SHP77 (cell line): ENCODE results near the gene DDX10.

Source experiments
- DNase-seq, 2 experiments: peaks; one replicate each; lab custom pipeline; 2025; lab: John Stamatoyannopoulos, UW

DDX10 gene

DNA sequence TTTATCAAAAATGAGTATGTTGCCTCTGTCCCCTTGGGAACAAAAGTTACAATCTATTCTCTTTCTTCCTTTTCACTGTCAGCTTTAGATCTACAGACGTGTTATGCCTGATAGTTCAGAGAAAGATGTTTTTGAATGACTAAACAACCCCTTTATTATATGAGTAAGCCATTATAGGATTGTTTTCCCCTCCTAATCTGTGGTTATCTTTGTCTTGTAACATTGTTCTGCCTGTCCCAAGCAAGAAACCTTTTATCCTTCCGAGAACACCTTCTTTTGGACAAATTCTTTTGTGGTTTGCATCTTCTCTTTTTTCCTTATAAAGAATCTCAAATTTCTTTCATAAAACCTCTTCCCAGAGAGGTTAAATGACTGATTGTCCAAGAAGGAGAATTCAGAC lies 208.4 kb downstream of the DDX10 start:
- no peak for DNase-seq

DNA sequence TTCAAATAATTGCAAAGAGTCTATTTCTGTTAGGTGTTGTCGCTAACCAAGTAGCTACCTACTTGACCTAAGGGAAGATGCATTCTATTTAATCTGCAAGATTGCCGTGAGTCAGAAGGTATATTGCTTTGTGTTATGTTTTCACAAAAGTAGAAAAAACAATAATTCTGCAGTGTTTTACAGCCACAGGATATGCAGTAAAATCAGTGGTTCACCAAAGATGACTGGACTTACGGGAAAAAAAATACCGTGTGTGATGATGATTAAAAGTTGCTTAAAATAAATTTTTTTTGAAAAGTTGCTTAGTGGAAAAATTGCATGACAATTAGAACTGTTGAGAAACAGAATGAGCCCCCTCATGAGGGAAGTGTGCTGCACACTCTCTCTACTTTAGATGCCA lies 209.1 kb downstream of the DDX10 start:
- DNase-seq = no peak

DNA sequence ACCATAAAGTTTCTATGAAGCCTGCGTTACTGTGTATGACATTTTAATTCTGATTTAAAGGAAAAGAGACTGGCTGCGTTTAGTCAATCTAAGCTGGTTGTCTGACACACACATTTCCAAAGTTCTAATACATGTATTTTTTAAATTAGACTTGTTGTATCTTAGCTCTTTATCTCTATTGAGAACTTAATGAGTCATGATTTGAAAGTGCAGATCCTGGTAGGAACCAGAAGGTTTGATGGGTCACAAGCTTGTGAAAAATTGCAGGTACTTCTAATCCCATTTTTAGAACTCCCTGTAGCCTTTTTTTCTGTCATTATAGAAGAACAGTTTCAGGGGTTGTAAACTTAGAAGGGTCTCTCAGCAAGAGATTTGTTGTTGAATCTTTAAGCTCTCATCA lies 210.3 kb downstream of the DDX10 start:
- DNase-seq = no peak

DNA sequence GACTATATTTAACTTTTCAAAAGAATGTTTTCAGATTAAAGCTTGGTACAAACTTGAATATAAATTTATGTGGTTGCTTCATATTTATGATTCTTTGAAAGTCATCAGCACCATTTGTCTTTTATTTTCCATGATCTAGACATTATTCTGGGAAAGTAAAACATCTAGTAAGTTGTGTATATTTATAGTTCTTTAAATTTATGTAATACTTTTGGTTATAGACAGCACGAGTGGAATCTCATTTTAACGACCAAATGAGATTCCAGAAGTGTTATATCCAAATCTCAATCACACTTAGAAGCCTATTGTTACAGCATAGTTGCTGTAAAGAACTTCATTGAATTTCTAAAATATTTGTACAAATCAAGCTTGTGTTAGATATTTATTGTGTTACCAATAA lies 212.3 kb downstream of the DDX10 start:
- no peak for DNase-seq

DNA sequence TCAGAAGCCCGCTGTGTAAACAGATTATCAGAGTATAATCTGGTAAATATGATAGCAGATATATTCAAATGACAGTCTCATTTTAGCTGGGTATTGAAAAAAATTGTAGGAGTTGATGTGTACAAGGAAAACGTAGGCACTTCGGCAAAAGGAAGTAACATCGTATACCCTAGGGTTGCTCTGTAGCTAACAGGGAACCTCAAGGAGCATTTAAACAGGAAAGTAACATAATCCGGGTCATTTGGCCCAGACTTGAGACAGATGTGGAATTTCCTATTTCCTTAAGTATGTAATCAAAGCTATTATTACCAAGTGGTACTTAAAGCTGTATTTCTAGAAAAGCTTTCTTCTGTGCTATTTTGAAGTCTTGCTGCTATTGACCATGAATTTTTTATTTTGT lies 215.6 kb downstream of the DDX10 start:
- DNase-seq = no peak

DNA sequence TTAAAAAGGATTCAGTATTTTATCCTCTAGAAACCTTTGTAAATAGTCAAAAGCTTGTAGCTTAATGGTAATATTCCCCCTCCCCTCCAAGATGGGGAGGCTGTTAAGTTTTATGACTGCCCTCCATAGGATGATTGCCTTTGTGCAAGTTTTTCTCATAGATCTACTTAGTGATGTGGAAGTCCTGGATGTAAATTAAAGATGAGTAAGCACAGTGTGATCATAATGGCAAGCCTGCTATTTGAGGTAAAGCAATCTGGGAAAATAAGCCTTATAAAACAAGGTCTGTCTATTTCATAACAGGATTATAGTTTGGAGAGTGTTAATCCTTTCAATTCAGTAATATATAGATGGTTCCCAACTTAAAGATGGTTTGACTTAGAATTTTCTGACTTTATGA lies 216.3 kb downstream of the DDX10 start:
- DNase-seq = no peak

DNA sequence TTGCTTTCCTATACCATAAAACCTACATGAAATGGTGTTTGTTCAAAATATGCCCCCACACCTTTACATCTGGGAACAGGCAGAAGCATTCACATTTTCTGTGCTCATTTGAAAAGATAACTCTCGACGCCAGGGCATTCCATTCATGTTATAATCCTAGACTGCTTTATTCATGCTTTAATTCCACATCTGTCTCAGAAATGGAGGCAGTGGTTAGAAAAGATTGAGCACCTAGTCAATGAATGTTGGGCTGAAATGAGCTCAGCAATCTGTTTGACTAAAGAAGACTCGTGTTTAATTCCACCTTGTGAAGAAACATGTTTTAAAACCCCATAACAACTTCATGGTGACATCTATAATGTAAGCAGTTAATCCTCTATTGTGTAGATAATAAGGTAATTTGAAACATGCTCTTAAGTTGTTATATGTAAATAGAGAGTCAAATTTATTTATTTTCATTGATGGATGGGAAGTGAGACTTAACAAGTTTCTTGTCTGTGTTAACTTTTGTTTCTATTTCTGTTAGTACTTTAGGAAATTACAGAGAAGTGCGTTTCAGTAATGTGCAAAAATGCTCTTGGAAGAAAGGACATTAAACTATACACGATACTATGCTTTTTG lies 217.5 kb downstream of the DDX10 start:
- DNase-seq = no peak

DNA sequence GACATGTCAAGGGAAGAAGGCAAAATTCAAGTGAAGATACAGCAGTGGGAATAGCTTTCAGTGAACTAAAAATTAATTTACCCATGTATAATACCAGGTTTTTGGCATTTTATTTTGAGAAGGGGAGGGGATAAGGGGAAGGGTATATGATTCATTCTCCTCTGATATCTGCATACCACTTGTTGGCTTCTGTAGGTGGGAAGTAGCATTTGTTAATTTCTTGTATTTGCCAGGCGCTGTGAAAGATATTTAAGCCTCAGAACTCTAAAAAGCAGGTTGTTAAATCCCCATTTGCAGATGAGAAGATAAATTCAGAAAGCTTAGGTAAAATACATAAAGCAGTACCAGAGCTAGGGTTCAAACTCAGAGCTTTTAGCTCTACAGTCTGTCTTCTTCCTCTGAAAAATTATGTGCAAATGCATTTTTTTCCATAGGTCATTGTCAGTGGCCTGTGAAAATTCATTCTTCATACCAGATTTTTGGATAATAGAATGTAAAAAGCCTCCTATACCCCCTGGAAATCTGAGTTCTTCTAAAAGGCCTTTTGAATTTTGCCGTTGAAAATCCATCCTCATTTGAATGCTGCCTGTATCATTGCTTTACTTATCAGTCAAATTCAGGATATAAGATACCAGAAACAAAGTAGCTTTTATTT lies 221.3 kb downstream of the DDX10 start:
- no peak for DNase-seq

DNA sequence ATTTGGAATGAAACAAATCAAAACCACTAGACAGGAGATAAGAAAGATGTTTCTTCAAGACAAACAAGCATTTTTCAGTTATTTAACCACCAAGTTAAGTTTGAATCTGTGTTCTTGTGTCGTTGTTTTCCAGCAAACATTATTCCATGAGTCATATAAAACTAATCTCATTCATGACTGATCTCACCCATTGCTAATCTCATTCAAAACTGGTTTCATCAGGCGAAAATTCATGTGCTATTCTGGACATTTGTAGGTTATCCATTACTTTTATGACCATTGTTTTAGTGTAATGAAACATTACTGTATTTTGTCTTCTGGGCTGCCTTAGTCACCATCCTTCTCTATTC lies 221.8 kb downstream of the DDX10 start:
- DNase-seq = no peak

DNA sequence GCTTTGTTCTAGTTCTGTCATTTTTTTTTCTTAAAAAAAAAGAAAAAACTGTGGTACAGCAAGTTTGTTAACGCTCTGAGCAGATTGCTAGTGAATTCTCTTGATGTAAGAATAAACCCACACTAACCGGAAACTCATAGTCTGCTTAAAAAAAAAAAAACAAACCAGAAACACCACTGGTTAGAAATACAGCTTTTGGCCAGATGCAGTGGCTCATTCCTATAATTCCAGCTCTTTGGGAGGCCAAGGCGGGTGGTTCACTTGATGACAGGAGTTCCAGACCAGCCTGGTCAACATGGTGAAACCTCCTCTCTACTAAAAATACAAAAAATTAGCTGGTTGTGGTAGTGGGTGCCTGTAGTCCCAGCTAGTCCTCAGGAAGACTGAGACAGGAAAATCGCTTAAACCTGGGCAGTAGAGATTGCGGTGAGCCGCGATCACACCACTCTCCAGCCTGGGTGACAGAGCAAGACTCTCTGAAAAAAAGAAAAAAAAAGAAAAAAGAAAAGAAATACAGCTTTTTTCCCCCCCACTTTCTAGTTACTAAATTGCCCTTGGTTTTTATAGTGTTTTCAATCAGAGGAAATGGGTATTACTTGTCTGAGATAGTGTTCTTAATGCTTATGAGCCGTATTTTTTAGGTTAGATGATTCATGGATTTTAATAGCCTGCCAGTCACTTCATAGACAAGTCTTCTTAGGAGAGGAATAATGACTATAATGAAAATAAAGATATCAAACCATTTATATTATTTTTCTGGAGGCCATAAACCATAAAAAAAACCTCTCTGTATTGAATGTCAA lies 222.8 kb downstream of the DDX10 start:
- DNase-seq = no peak

DNA sequence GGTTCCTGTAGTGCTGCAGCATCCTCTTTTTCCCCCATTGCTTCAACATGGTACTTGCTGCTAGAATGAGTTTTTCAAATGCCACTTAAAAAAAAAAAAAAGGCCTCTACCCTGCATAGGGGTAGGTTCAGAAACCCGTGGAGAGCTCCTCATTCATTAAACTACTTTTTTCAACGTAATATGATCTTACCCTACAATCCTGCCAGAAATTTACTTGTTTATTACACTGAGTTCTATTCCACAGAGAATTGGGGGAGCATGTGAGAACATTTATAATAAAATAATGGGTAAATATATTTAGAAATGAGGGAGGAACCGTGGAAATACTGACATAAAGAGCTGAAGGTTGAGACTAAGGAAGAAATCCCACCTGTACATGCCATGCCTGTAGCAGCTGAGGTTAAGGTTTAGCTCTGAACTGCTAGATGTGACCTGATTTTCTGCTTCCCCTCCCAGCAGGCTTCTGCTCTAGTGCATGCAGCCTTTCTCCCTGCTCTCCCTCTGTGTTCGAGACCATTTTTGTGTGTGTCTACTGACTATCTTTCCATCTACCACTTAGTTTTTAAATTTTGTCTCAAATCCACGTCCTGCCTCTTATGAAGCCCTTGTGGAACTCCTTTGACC lies 225.7 kb downstream of the DDX10 start:
- DNase-seq = no peak

DNA sequence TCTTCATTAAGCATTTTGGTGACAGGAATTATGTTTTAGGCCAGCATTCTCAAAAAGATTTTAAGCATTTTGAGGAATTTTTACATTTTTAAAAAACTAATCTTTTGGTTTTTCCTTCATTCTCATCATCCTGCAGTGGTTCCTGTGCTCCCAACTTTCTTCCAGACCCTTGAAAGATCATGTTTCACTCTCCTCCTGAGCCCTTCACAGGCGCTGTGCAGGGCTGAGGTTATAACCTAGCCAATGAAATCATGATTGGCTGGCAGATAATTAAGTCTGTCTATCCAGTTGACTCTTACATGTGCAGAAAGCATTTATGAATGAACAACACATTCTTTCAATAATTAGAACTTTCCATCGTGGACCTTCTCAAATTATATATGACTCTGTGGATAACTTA lies 226.3 kb downstream of the DDX10 start:
- DNase-seq = no peak

DNA sequence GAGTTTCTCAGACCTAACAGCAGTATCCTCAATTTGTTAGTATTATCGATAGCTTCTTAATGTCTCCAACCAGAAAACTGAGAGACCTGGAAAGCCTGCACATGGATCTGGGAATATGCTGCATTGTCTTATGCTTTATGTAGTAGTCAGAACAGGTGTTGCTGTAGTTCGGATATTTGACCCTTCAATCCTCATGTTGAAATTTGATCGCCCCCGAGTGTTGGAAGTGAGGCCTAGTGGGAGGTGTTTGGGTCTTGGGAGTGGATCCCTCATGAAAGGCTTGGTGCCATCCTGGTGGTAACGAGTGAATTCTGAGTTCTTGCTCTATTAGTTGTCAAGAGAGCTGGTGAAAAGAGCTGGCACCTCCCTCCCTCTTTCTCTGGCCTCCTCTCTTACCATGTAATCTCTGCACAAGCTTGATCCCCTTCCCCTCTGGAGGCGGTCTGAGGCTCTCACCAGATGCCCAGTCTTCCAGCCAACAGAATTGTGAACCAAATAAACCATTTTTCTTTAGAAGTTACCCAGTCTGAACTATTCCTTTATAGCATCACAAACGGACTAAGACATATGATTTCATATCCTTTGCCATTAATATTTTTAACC lies 227.1 kb downstream of the DDX10 start:
- DNase-seq = no peak

DNA sequence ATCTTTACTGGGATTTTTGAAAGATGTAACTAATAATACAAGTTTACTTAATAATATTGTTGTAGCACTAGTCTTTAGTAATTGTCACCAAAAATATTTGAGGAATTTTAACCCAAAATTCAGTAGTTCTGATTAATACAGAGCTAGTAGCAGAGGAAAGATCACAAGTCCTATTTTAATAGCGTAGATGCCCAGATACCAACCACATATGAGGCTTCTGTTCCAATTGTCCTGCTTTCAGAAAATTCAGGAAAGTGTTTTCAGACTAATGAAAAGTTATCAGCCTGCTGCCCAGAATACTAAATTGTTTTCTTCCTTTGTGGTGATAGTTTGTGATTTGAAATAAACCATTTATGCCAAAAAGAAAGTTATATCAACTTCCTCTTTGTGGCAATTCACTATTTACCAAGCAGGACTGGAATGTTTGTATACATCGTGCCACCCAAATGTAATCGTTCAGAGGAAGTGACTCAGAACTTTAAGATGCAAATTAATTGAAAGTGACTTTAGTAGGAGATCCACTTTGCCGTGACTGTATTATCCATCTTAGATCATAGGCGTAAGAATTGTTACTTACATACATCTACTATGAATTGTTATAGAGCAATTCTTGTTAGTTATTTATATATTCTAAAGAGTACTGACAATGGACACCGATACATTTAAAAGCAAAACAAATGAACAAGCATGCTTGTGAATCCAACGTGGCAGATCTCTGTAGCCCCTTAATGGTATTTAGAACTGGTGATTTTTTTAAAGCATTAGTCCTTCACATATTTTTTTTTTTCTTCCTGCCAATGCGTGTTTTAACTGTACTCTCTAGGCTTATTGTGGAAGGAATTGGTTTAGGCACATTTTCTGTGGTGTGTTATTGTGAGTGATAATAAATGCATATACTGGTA lies 231.0 kb downstream of the DDX10 start:
- DNase-seq = no peak

DNA sequence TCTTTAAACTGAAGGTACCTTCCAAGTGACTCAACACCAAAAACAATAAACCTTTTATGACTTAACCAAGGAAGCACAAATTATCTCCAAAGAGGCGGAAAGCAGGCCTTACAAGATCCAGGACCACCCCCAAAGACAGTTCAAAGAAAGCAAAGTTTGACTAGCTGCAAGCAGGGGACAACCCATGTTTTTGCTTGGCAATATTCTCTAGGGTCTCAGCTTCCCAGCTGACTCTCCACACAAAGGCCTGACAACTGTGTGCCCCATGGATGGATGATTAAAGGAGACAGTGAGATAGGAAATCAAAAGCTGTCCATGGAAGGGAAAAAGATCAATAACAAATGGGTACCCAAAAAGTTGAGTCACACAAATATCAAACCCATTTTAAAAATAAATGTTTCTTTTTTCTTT lies 232.2 kb downstream of the DDX10 start:
- no peak for DNase-seq

DNA sequence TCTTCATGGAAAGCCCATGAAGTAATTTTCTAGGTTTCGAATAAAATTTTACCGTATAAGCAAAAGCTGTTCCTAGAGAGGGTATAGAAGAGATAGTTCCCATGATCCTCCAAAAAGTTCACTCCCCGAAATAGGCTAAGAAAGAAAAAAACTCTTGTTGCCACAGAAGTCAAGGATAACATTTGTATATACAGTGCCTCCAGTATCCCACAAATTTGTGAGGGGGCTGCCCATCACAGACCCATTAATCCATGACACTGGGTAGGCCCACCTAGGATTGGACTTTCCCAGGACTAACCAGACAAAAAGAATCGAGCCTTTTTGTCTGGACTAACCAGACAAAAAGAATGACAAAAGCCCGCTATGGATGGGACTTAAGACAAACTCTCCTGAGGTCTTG lies 233.0 kb downstream of the DDX10 start:
- DNase-seq = no peak

DNA sequence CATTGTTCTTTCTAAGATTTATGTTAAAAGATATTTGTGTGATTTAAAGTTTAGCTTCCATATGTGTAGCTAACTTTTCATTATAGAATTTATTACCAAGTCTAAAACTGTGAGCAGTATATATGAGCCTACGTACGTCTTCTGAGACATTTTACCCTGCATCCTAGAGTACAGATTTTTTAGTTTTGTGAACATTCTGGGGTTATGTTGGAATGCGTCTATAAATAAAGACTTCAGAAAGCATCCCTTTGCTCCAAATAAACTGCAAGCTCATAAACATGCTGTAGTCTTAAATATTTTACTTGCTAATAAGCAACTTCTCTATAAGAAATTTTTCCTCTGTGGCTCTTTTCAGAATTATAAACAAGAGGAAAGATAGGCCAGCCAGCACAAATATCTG lies 236.5 kb downstream of the DDX10 start:
- no peak for DNase-seq

DNA sequence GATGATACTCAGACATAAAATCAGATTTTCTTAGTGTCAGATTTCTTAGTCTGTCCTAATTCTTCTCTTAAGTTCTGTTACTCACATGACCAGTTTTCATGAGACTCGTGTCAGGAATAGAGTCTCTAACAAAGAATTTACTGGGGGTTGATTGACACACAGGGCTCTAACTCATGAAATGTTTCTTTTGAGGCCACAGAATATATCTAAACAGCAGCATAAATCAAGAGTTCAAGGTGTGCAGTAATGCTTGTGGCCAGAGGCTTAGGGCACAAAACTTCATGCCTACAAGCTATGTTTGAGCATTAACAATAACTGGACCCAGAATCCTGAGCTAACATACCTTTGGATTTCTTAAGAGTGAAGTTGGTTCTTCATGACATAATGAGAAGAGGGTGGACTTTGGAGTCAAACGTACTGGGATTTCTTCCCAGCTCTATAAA lies 237.2 kb downstream of the DDX10 start:
- no peak for DNase-seq

DNA sequence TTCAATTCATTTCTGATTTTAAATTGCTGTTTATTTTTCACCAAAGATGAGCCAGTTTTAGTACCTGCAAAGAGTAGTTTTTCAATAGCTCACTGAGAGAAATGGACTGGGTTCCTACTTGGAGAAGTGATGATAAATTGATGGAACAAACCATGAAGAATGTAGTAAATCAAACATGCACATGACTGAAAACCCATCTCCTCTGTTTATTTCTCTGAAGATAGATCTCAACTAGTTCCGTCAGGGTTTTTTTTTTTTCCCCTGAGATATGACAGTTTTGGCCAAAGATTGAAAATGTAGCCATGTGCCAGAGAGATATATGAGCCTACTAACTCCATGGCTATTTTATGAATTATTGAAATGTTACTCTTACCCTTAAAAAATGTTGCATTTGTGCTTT lies 239.6 kb downstream of the DDX10 start:
- DNase-seq = no peak

DNA sequence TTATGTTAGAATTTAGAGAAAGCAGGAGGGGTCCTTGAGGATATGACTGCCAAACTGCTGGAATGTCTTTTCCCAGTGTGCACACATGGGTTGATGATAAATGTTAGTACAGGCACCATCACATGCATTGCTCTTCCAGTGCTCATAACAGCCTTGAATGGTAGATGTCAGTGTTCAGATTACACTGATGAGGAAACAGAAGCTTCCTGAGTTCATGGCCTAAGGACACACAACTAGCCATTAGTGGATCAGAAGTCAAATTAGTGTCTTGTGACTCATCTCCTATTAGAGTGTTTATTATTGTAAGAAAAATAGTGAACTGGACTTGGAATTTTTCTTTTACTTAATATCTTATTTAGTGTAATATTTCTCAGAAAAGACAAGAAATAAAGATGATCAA lies 241.5 kb downstream of the DDX10 start:
- no peak for DNase-seq

DNA sequence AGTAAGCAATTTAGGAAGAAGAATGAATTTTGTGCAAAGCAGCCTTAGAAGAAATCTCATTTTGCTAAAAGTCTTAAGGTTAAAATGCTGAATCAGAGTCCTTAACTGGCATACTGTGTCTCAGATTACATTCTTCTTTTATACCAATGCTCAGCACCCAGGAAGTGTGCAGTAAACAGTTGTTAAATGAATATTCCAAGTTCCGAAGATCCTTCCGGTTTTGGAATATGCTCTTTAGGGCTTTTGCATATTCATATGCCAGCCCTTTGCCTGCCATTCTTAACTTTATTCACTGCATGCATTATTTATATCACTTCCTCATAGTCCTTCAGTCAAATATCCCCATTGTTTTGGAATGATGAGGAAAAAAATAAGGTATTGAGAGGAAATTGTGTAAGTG lies 242.0 kb downstream of the DDX10 start:
- no peak for DNase-seq

DNA sequence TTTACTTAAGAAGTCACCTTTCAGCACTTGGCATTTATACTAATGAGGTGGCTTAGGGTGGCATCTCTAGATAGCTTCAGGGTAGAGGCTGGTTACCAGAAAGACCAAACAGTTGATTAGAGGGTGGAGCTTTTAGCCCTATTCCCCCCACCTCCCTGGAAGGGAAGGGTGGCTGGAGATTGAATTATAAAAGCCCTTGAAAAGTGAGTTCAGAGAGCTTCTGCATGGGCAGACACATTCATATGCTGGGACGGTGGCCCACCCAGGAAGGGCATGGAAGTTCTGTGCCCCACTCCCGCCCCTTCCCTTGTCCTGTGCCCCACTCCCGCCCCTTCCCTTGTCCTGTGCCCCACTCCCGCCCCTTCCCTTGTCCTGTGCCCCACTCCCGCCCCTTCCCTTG lies 244.2 kb downstream of the DDX10 start:
- no peak for DNase-seq
